Thyroid gland (tissue), 4 donors: ENCODE data around the gene PGBD5.

Source experiments
- CTCF ChIP-seq, 6 experiments: fragments of 200-600 bp in 3 of 6; fragments of 450-650 bp in 3 of 6; sonication (generic) in 3 of 6; IDR thresholded peaks; one replicate each; pipeline ENCODE4 v1.5.1; 2016 to 2019; ENCODE audit warnings: antibody characterized with exemption in 6 of 6, mild to moderate bottlenecking in 2 of 6, inconsistent platforms in 1 of 6, moderate library complexity in 1 of 6
- POLR2A ChIP-seq, 2 donors: fragments of 450-650 bp; IDR thresholded peaks; one replicate each; pipeline ENCODE4 v1.6.1; 2017; ENCODE audit warnings: antibody characterized with exemption in 2 of 2, mild to moderate bottlenecking in 2 of 2, moderate library complexity in 1 of 2

GRCh38 chr1:230303822-230304221 is 122.3 kb downstream of the PGBD5 start:
- TF ChIP-seq CTCF (IDR thresholded peaks at IDR 0.05) (no peak), POLR2A (IDR thresholded peaks at IDR 0.05) (no peak)
